ENCODE results near the gene SULT1C2.

Gene SULT1C2

GRCh38 chr2:108325756-108326155, 37.1 kb downstream of the SULT1C2 start:
- Histone ChIP-seq H3K9ac (ENCODE audit: low read depth, low read length) (no peak overlapping the region), H3K27ac (ENCODE audit: low read length) (no peak overlapping the region), H2AFZ (ENCODE audit: low read depth, low read length) (no peak overlapping the region), H3K4me2 (ENCODE audit: insufficient read depth, low read length) (no peak overlapping the region), H3K9me3 (ENCODE audit: insufficient read depth, low read length, severe bottlenecking) (no peaks in the 10 kb centered on the region), H4K20me1 (ENCODE audit: insufficient read depth, low read length) (no peaks in the 10 kb centered on the region), H3K36me3 (ENCODE audit: insufficient read depth, low read length) (no peaks in the 10 kb centered on the region), H3K4me3 (ENCODE audit: low read depth in 1 of 2, low read length in 2 of 2) (no peak overlapping the region), H3K27me3 (ENCODE audit: insufficient read depth, low read length, poor library complexity) (peaks cover 7% of the 10 kb centered on the region), H3K4me1 (ENCODE audit: insufficient read depth, low read length) (no peaks in the 10 kb centered on the region), H3K79me2 (ENCODE audit: insufficient read depth, low read length) (no peaks in the 10 kb centered on the region)
- TF ChIP-seq EZH2 (IDR thresholded peaks at IDR 0.05; ENCODE audit: borderline replicate concordance, low read depth, low read length, severe bottlenecking) (no peak), CTCF (IDR thresholded peaks at IDR 0.05; ENCODE audit: borderline replicate concordance, extremely low read depth, low read length, poor library complexity, severe bottlenecking) (no peak)
- ATAC-seq (ENCODE audit: insufficient read depth, low read depth) (no peak), DNase-seq (no peak)

- TF ChIP-seq CTCF (IDR thresholded peaks at IDR 0.05; ENCODE audit: borderline replicate concordance, extremely low read depth, low read length, poor library complexity, severe bottlenecking) (no peak), EZH2 (IDR thresholded peaks at IDR 0.05; ENCODE audit: borderline replicate concordance, low read depth, low read length, severe bottlenecking) (no peak)
- no peak overlapping the region for H3K9ac ChIP-seq (ENCODE audit: low read depth, low read length)
- DNase-seq, result no peak
- no peaks in the 10 kb centered on the region for H3K79me2 ChIP-seq (ENCODE audit: insufficient read depth, low read length)
- H2AFZ ChIP-seq (ENCODE audit: low read depth, low read length), result no peak overlapping the region
- H3K27me3 ChIP-seq (ENCODE audit: insufficient read depth, low read length, poor library complexity), result no peaks in the 10 kb centered on the region
- no peaks in the 10 kb centered on the region for H3K4me1 ChIP-seq (ENCODE audit: insufficient read depth, low read length)
- no peaks in the 10 kb centered on the region for H4K20me1 ChIP-seq (ENCODE audit: insufficient read depth, low read length)
- no peaks in the 10 kb centered on the region for H3K9me3 ChIP-seq (ENCODE audit: insufficient read depth, low read length, severe bottlenecking)
- H3K36me3 ChIP-seq (ENCODE audit: insufficient read depth, low read length), result no peaks in the 10 kb centered on the region
- no peak for ATAC-seq (ENCODE audit: insufficient read depth, low read depth)
- H3K4me2 ChIP-seq (ENCODE audit: insufficient read depth, low read length), result no peak overlapping the region
- no peak overlapping the region for H3K27ac ChIP-seq (ENCODE audit: low read length)
- H3K4me3 ChIP-seq (ENCODE audit: low read depth in 1 of 2, low read length in 2 of 2), result no peak overlapping the region
These were observed 41.1 kb downstream of the SULT1C2 start for GRCh38 chr2:108329771-108330170.

GRCh38 chr2:108330979-108331378, 42.3 kb downstream of the SULT1C2 start:
- TF ChIP-seq EZH2 (IDR thresholded peaks at IDR 0.05; ENCODE audit: borderline replicate concordance, low read depth, low read length, severe bottlenecking) (no peak), CTCF (IDR thresholded peaks at IDR 0.05; ENCODE audit: borderline replicate concordance, extremely low read depth, low read length, poor library complexity, severe bottlenecking) (no peak)
- Histone ChIP-seq H3K36me3 (ENCODE audit: insufficient read depth, low read length) (no peaks in the 10 kb centered on the region), H4K20me1 (ENCODE audit: insufficient read depth, low read length) (no peaks in the 10 kb centered on the region), H3K4me1 (ENCODE audit: insufficient read depth, low read length) (no peaks in the 10 kb centered on the region), H2AFZ (ENCODE audit: low read depth, low read length) (no peak overlapping the region), H3K79me2 (ENCODE audit: insufficient read depth, low read length) (no peaks in the 10 kb centered on the region), H3K4me2 (ENCODE audit: insufficient read depth, low read length) (no peak overlapping the region), H3K27ac (ENCODE audit: low read length) (no peak overlapping the region), H3K9ac (ENCODE audit: low read depth, low read length) (no peak overlapping the region), H3K4me3 (ENCODE audit: low read depth in 1 of 2, low read length in 2 of 2) (no peak overlapping the region), H3K27me3 (ENCODE audit: insufficient read depth, low read length, poor library complexity) (no peaks in the 10 kb centered on the region), H3K9me3 (ENCODE audit: insufficient read depth, low read length, severe bottlenecking) (no peaks in the 10 kb centered on the region)
- ATAC-seq (ENCODE audit: insufficient read depth, low read depth), result no peak
- DNase-seq, result no peak

- Histone ChIP-seq H4K20me1 (ENCODE audit: insufficient read depth, low read length) (no peaks in the 10 kb centered on the region), H3K4me1 (ENCODE audit: insufficient read depth, low read length) (no peaks in the 10 kb centered on the region), H3K9me3 (ENCODE audit: insufficient read depth, low read length, severe bottlenecking) (no peaks in the 10 kb centered on the region), H3K9ac (ENCODE audit: low read depth, low read length) (no peak overlapping the region), H3K27me3 (ENCODE audit: insufficient read depth, low read length, poor library complexity) (peaks cover 8% of the 10 kb centered on the region), H3K27ac (ENCODE audit: low read length) (no peak overlapping the region), H3K4me3 (ENCODE audit: low read depth in 1 of 2, low read length in 2 of 2) (no peak overlapping the region), H3K36me3 (ENCODE audit: insufficient read depth, low read length) (no peaks in the 10 kb centered on the region), H3K4me2 (ENCODE audit: insufficient read depth, low read length) (no peak overlapping the region), H2AFZ (ENCODE audit: low read depth, low read length) (no peak overlapping the region), H3K79me2 (ENCODE audit: insufficient read depth, low read length) (no peaks in the 10 kb centered on the region)
- TF ChIP-seq EZH2 (IDR thresholded peaks at IDR 0.05; ENCODE audit: borderline replicate concordance, low read depth, low read length, severe bottlenecking), result no peak
- no peak for TF ChIP-seq CTCF (IDR thresholded peaks at IDR 0.05; ENCODE audit: borderline replicate concordance, extremely low read depth, low read length, poor library complexity, severe bottlenecking)
- ATAC-seq (ENCODE audit: insufficient read depth, low read depth), result no peak
- no peak for DNase-seq
These were observed 57.3 kb downstream of the SULT1C2 start for GRCh38 chr2:108345951-108346350.

Data from DND-41 (cell line).